GM19099 (cell line): ENCODE measurements around the gene TSTD2.

Source experiments
- POLR2A ChIP-seq: IDR thresholded peaks from 3 replicates; pipeline ENCODE4 v1.6.1; 2011; ENCODE audit warnings: low read depth; ENCODE audit not compliant: insufficient read length; ENCODE audit errors: extremely low read depth

Gene TSTD2

DNA sequence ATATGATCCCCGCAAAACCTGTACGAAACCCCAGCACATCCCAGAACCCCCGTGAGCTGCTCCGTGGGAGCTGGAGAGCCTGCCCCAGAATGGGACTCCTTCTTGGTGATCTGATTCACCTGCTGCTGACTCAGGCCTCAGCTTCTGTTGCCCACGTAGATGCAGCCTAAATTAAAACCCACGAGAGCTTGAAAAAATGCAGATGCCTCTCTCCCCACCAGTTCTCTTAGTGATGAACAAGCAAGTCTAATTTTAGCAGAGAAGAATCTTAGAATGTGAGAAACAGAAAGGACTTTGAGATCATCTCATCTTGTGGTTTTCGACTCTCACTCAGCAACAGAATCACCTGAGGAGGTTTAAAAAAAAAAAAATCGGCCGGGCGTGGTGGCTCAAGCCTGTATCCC is 74.1 kb downstream of the TSTD2 start:
- no peak for TF ChIP-seq POLR2A

- TF ChIP-seq POLR2A: no peak
Measured at GRCh38 chr9:97558701-97559101, 74.5 kb downstream of the TSTD2 start.

GRCh38 chr9:97557606-97558095 is 75.5 kb downstream of the TSTD2 start:
- TF ChIP-seq POLR2A: no peak

- TF ChIP-seq POLR2A: no peak
Measured at GRCh38 chr9:97556721-97557605, 76.2 kb downstream of the TSTD2 start.

DNA sequence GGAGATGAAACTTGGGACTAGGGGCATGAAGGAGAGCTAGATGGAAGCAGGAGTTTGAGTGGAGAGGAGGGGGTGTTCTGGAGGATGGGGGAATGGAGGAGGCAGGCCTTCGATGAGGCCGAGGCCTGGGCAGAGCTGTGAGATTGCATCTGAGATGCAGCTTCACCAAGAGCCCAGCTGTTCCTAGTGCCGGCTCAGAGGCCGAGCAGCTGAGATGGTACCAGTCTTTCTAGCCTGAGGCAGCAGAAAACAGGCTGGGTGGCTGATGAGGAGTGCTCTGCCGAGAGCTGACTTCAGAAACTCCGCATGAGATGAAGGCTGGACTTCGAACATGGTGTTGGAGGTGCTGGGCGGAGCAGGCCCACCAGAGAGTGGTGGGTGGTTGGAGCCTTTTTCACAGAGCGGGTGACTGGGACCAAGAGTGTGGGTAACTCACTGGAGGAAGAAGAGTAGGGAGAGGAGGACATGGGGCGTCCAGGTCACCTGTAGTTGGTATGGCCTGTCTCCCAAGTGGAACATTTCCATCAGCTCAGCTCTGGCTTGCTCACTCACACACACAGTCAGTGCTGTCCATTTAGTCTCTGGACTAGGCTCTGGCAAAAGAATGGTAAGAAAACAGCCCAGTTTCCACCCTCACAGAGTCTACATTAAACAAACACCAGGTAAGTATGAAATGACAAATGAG is 77.0 kb downstream of the TSTD2 start:
- TF ChIP-seq POLR2A: no peak

GRCh38 chr9:97555164-97555563 is 78.0 kb downstream of the TSTD2 start:
- TF ChIP-seq POLR2A: no peak

DNA sequence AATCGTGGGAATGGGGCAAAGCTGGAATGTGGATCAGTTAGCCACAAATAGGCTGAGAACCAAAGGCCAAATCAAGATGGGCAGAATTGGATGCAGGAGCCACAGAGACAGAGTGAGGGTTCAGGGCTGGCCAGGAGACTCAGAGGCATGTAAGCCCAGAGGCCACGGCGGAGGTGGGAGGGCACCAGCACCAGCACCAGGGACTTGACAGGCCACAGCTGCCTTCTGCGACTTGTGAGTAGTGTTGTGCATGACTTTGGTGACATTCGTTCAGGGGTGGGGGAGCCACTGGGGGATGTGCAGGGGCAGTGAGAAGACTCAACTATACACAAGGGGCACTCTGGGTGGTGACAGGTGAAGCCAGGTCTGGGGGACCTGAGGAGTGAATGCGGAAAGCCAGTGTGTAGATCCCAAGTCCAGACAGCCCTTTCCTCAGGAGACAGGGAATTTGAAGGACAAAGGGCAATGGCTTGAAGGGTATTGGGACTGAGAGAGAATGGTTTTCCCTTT is 78.5 kb downstream of the TSTD2 start:
- no peak for TF ChIP-seq POLR2A

DNA sequence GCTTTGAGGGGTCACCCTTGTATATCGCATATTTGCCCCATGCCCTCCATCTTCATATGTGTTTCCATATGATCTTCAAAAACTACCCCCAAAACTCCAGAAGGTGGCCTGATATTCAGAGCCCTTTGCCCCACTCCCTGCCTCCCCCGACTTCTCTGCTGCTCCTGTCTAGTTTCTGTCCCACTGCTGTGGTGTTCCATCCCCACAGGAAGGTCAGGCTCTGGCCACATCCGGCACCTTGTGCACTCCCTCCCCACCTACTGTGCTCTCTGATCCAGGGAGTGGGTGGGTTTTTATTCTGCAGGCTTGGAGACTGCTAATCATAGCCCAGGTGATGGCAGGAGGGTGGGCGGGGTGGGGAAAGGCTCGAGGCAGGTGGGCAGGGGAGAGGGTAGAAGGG is 79.3 kb downstream of the TSTD2 start:
- no peak for TF ChIP-seq POLR2A

DNA sequence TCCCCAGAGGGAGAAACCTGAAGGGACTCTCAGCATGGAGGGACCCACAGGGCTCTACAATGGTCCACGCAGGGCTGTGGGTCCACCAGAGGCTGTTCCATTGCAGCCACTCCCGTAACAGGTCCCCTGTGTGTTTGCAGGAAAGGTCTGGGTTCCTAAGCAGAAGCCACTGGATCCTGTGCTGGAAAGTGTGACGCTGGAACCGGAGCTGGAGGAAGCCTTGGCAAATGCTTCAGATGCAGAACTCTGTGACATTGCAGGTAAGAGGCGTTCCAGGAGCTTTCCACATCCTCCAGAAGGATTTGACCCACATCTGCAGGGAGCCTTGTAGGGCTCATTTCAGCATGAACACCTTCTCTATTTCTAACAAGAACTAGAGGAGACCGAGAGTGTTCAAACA is 80.0 kb downstream of the TSTD2 start:
- no peak for TF ChIP-seq POLR2A

GRCh38 chr9:97551308-97551707 is 81.9 kb downstream of the TSTD2 start:
- no peak for TF ChIP-seq POLR2A

GRCh38 chr9:97550386-97550785 is 82.8 kb downstream of the TSTD2 start:
- TF ChIP-seq POLR2A: no peak
